Astrocyte of the spinal cord (primary cell): ENCODE results near the gene RSAD1.

Experiments used
- DNase-seq: peaks from one replicate; pipeline ENCODE4 v3.0.0; 2011; ENCODE audit warnings: low read depth, low spot score
- H3K4me3 ChIP-seq: 2 replicates; pipeline ENCODE4 v1.5.1; 2011; ENCODE audit warnings: low read depth, mild to moderate bottlenecking, low read length, moderate library complexity
- in situ Hi-C: cut with HindIII; loops from 2 replicates; pipeline ENCODE4 v1.10.0; 2017; ENCODE audit warnings: low sequenced_read_pairs
- TF ChIP-seq, protein P1 (sequence below): IDR thresholded peaks from 2 replicates; pipeline ENCODE4 v1.5.1; 2012; ENCODE audit warnings: low read depth, mild to moderate bottlenecking, low read length, inconsistent platforms

The RSAD1 gene

DNA sequence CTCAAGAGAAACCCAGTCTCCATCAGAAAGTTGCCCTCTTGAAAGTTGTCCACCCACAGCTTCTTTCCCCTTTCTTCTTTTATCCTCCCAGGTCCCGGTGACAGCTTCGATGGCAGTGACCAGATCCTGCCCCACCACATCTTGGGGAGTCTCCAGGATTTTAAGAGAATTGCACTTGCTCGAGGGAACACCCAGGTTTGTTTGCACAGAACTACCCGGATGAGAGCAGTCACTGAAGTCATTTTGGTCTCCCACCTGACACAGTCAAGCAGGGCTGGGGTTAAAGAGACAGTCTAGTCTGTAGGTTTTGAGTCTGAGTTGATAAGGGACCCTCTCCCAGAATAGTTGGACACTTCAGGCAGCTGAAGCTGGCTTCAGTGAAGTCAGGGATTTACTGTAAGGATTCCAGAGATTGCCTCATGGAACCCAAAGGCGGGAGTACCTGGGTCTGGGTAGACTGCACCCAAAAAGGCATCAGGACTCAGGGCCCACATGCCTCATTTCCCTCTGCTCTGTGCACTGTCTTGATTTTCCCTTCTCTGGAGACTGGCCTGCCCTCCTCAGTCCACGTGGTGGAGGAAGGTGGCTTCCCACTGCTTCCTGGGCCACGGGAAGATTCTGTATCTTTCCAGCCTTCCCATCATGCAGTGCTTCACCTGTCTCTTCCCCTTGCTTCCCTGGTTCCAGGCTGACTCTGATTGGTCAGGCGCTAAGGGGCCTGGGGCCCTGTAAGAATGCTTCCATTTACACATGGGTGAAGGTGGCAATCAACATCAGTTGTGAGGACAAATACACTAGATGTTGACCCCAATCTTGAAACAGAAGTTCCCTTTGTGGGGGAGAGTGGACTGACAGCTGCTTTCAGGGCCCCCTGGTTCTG is 39.1 kb downstream of the RSAD1 start:
- DNase-seq = no peak
- TF ChIP-seq, protein P1, sequence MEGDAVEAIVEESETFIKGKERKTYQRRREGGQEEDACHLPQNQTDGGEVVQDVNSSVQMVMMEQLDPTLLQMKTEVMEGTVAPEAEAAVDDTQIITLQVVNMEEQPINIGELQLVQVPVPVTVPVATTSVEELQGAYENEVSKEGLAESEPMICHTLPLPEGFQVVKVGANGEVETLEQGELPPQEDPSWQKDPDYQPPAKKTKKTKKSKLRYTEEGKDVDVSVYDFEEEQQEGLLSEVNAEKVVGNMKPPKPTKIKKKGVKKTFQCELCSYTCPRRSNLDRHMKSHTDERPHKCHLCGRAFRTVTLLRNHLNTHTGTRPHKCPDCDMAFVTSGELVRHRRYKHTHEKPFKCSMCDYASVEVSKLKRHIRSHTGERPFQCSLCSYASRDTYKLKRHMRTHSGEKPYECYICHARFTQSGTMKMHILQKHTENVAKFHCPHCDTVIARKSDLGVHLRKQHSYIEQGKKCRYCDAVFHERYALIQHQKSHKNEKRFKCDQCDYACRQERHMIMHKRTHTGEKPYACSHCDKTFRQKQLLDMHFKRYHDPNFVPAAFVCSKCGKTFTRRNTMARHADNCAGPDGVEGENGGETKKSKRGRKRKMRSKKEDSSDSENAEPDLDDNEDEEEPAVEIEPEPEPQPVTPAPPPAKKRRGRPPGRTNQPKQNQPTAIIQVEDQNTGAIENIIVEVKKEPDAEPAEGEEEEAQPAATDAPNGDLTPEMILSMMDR = no peak
- in situ Hi-C loops = no loop called here
- H3K4me3 ChIP-seq = no peak overlapping the region

DNA sequence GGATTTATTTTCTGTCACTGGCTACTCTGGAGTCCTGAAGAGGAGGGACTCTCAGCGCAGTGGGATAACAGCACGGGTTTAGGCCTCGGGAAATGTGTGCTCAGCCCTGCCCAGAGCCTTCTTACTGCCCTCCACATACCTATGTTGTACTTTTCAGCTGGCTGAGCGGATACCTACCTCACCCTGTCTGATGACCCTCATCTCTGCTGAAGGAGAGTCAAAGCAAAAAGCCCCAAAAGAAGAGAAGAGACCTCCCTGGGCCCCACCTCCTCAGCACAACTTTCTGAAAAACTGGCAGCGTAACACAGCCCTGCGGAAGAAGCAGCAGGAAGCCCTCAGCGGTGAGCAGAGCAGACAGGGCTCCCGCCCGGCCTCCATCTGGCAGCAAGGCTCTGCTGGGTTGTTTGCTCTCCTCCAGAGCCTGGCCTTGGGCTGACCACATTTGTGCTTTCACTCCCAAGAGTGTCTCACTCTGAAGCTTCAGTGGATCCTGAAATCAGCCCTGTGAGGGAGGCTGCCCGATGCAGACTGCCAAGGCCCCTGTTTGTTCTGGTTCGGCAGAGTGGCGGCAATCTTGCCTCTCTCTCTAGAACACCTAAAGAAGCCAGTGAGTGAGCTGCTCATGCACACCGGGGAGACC is 39.8 kb downstream of the RSAD1 start:
- TF ChIP-seq, protein P1 = no peak
- in situ Hi-C loops = no loop called here
- peak; percentile 37 for DNase-seq
- H3K4me3 ChIP-seq = no peak overlapping the region

DNA sequence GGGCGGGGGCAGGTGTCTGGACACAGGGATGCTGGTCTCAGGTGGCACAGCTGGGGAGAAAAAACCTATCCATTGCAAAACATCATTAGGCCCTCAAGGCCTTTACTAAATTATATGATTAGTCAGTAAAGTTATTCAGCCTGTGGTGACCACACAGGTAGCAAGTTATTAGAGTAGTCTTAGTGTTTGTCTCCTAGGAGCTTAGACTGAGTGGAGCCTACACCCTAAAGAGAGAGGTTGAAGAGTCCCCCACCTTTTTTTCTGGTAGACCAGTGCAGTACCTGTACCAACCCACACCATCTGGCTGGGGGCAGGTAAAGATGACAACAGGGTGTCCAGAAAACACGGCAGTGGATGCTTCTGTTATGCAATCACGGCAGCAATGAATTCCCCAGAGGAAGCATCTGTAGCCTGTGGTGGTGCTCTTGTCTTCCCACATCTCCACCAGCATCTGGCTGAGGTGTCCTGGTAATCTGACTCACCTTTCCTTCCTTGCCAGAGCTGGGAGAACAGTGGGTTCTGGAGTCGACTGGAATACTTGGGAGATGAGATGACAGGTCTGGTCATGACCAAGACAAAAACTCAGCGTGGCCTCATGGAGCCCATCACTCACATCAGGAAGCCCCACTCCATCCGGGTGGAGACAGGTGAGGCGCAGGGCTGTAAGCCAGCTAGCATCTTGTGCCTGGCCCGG is 40.6 kb downstream of the RSAD1 start:
- DNase-seq = no peak
- in situ Hi-C loops = no loop called here
- TF ChIP-seq, protein P1 = no peak
- H3K4me3 ChIP-seq = no peak overlapping the region

DNA sequence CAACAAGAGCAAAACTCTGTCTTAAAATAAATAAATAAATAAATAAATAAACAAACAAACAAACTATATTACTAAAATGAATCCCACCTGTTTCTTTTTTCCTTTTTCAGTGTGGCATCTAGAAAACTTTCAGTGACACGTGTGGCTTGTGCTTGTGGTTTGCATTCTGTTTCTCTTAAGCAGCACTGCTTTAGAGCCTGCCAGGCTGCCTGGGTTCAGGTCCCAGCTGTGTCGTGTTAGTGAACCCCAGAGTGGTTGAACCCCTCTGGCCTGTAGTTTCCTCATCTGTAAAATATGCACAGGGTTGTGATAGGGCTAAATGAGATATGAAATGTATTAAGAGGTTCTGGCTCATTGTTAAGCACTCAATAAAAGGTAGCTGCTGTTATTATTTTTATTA is 41.8 kb downstream of the RSAD1 start:
- TF ChIP-seq, protein P1 = no peak
- in situ Hi-C loops = no loop called here
- no peak overlapping the region for H3K4me3 ChIP-seq
- DNase-seq = no peak

DNA sequence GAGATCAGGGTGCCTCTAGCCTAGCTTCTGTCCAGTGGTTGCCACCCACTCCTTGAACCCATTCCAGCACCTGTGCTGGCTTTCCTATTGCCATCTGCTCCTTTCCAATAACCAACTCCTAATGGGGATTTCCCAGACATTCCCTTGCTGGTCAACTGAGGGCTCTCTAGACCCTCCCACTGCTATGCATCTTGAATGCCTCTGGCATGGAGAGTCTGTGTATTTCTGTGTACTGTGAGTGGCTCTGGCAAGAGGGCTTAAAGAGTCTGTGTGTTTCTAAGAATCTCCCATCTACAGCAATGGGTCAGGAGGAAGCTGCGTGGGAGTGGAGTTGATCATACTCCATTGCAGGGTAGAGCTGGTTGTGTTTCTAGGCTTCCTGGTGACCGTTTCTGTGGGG is 42.9 kb downstream of the RSAD1 start:
- H3K4me3 ChIP-seq = no peak overlapping the region
- TF ChIP-seq, protein P1 = no peak
- in situ Hi-C loops = no loop called here
- no peak for DNase-seq

DNA sequence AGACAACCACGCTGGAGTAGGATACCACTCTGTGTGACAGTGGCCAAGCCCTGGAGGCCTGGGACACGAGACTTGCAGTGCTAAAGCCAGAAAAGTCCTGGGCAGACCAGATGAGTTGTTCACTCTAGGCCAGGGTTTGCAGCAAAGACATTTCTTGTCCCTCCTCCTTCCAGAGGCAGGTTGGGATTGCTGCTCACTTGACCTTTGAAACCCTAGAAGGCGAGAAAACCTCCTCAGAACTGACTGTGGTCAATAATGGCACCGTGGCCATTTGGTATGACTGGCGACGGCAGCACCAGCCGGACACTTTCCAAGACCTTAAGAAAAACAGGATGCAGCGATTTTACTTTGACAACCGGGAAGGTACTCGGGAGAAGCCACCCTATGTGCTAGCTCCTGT is 44.1 kb downstream of the RSAD1 start:
- in situ Hi-C loops = no loop called here
- no peak for DNase-seq
- H3K4me3 ChIP-seq = no peak overlapping the region
- TF ChIP-seq, protein P1 = no peak
